K562 (cell line): ENCODE results near the gene OGFR. TPM values are rescaled to one million over a fixed set of nuclear protein-coding genes. Genes with fewer than 3 reads are reported as not detected.
A peak's percentile ranks its signal among the peaks of the same experiment; 100 is the strongest.

Source experiments
- ASH1L ChIP-seq: fragments of 450-650 bp; IDR thresholded peaks from 2 replicates; pipeline ENCODE4 v1.6.1; 2018; ENCODE audit warnings: borderline replicate concordance, mild to moderate bottlenecking, low read depth; ENCODE audit not compliant: partially characterized antibody
- ETV5 ChIP-seq: sonication (generic); formaldehyde crosslinking; IDR thresholded peaks from 2 replicates; pipeline ENCODE4 v1.4.0; 2020; ENCODE audit warnings: low read depth, mild to moderate bottlenecking, missing genetic modification reagents
- L3MBTL2 ChIP-seq: fragments of 450-650 bp; IDR thresholded peaks from 2 replicates; pipeline ENCODE4 v1.6.1; 2016; ENCODE audit warnings: mild to moderate bottlenecking, moderate library complexity
- OTX1 ChIP-seq: fragments of 450-650 bp; formaldehyde crosslinking; IDR thresholded peaks from 2 replicates; pipeline ENCODE4 v1.4.0; 2022; ENCODE audit warnings: mild to moderate bottlenecking
- POLR2B ChIP-seq: fragments of 450-650 bp; IDR thresholded peaks from 2 replicates; pipeline ENCODE4 v1.6.1; 2018; ENCODE audit warnings: low read depth; ENCODE audit not compliant: partially characterized antibody
- SIN3B ChIP-seq: fragments of 450-650 bp; IDR thresholded peaks from 2 replicates; pipeline ENCODE4 v1.6.1; 2017; ENCODE audit warnings: low read depth, mild to moderate bottlenecking, moderate library complexity
- SRF ChIP-seq, 2 experiments: fragments of 250-450, 450-650 bp in 1 of 2; sonication (Bioruptor Pico) in 1 of 2; sonication (generic) in 1 of 2; formaldehyde crosslinking; IDR thresholded peaks; 2 replicates each; pipeline versions ENCODE4 v1.5.0 to v1.5.1; 2020 to 2022; ENCODE audit warnings: mild to moderate bottlenecking in 1 of 2, missing genetic modification reagents in 1 of 2
- TAF1 ChIP-seq: IDR thresholded peaks from 2 replicates; pipeline ENCODE4 v1.6.1; 2011; ENCODE audit warnings: mild to moderate bottlenecking, low read length, moderate library complexity; ENCODE audit not compliant: insufficient read depth, control insufficient read depth, severe bottlenecking; ENCODE audit errors: extremely low read depth
- ZNF133 ChIP-seq: fragments of 250-450 bp; sonication (Bioruptor Pico); IDR thresholded peaks from 2 replicates; pipeline ENCODE4 v1.4.0; 2020; ENCODE audit warnings: mild to moderate bottlenecking
- polyA plus RNA-seq, 8 experiments: library from polyadenylated mRNA; depleted of rRNA in 4 of 8; stranded (reverse) in 5 of 8; unstranded in 3 of 8; fragments of >200 nt; fragmentation: Nextera tagmentation in 2 of 8; fragmentation: Illumina TruSeq in 1 of 8; extraction: Ambion mirVana in 2 of 8; extraction: Trizol in 1 of 8; gene quantifications; 2 replicates each; pipeline versions ENCODE4 v1.2.1 to v1.2.3, GENCODE V29; 2011 to 2014; ENCODE audit warnings: inconsistent platforms in 1 of 8, missing spikeins in 1 of 8
- total RNA-seq, 7 experiments: library from RNA; depleted of rRNA in 6 of 7; stranded (reverse); fragments of >200 nt in 6 of 7; fragmentation: Illumina TruSeq in 2 of 7; extraction: Trizol in 2 of 7; gene quantifications; 2 replicates each; pipeline versions ENCODE4 v1.2.1 to v1.2.3, GENCODE V29; 2011 to 2021; ENCODE audit warnings: low replicate concordance in 1 of 7
- TF ChIP-seq, protein P1 (sequence below): fragments of 450-650 bp; IDR thresholded peaks from 2 replicates; pipeline ENCODE4 v1.7.1; 2018; ENCODE audit warnings: mild to moderate bottlenecking, low read depth; ENCODE audit not compliant: partially characterized antibody
- TF ChIP-seq, protein P2 (sequence below): fragments of 450-650 bp; IDR thresholded peaks from 2 replicates; pipeline ENCODE4 v1.6.1; 2016
- TF ChIP-seq, protein P3 (sequence below), 2 experiments: fragments of 250-450 bp in 1 of 2; fragments of 450-650 bp in 1 of 2; sonication (Bioruptor Pico) in 1 of 2; IDR thresholded peaks; 2 replicates each; pipeline versions ENCODE4 v1.6.1 to v1.8.0; 2016 to 2021; ENCODE audit warnings: mild to moderate bottlenecking in 2 of 2, moderate library complexity in 2 of 2, missing compliant biosample characterization in 1 of 2, missing genetic modification characterization in 1 of 2
- TF ChIP-seq, protein P4 (sequence below), 2 experiments: fragments of 450-650 bp; IDR thresholded peaks; 2 replicates each; pipeline ENCODE4 v1.6.1; 2018; ENCODE audit warnings: mild to moderate bottlenecking in 2 of 2, low read depth in 1 of 2; ENCODE audit not compliant: partially characterized antibody in 2 of 2
- TF ChIP-seq, protein P5 (sequence below): sonication (generic); formaldehyde crosslinking; IDR thresholded peaks from 2 replicates; pipeline ENCODE4 v1.8.0; 2022; ENCODE audit warnings: mild to moderate bottlenecking, missing genetic modification reagents, borderline replicate concordance

The OGFR gene
- total and polyA plus RNA-seq, 9 of the 15 experiments (the other 6 are each of a cell fraction or from before 2014, with no cell fraction given): 0.39 to 56.3 (median 17.5) TPM

GRCh38 chr20:62776692-62777527 is 27.7 kb upstream of the OGFR start (continued):
- TF ChIP-seq, protein P1, sequence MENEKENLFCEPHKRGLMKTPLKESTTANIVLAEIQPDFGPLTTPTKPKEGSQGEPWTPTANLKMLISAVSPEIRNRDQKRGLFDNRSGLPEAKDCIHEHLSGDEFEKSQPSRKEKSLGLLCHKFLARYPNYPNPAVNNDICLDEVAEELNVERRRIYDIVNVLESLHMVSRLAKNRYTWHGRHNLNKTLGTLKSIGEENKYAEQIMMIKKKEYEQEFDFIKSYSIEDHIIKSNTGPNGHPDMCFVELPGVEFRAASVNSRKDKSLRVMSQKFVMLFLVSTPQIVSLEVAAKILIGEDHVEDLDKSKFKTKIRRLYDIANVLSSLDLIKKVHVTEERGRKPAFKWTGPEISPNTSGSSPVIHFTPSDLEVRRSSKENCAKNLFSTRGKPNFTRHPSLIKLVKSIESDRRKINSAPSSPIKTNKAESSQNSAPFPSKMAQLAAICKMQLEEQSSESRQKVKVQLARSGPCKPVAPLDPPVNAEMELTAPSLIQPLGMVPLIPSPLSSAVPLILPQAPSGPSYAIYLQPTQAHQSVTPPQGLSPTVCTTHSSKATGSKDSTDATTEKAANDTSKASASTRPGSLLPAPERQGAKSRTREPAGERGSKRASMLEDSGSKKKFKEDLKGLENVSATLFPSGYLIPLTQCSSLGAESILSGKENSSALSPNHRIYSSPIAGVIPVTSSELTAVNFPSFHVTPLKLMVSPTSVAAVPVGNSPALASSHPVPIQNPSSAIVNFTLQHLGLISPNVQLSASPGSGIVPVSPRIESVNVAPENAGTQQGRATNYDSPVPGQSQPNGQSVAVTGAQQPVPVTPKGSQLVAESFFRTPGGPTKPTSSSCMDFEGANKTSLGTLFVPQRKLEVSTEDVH: peak; percentile 77
- TF ChIP-seq TAF1 (peak; percentile 74), ASH1L (peak; percentile 65), ZNF133 (no peak), L3MBTL2 (peak; percentile 30; the same call in 1 of the 2 replicates), SIN3B (peak; percentile 3; the same call in 1 of the 2 replicates), SRF (CRISPR knock-in tag; IDR thresholded peaks at IDR 0.05) (0 out of 4 replicates have a peak, but pooled peaks of 1 of the 2 experiments have one; percentile 24), ETV5 (CRISPR knock-in tag) (peak; percentile 79; the same call in 1 of the 2 replicates), POLR2B (peak; percentile 92), OTX1 (CRISPR knock-in tag) (peak; percentile 97)
- TF ChIP-seq, protein P2, sequence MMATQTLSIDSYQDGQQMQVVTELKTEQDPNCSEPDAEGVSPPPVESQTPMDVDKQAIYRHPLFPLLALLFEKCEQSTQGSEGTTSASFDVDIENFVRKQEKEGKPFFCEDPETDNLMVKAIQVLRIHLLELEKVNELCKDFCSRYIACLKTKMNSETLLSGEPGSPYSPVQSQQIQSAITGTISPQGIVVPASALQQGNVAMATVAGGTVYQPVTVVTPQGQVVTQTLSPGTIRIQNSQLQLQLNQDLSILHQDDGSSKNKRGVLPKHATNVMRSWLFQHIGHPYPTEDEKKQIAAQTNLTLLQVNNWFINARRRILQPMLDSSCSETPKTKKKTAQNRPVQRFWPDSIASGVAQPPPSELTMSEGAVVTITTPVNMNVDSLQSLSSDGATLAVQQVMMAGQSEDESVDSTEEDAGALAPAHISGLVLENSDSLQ: peak; percentile 20; the same call in 1 of the 2 replicates
- TF ChIP-seq, protein P3, sequence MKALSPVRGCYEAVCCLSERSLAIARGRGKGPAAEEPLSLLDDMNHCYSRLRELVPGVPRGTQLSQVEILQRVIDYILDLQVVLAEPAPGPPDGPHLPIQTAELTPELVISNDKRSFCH (CRISPR knock-in tag; IDR thresholded peaks at IDR 0.05): no peak
- TF ChIP-seq, protein P3 (tag; IDR thresholded peaks at IDR 0.05): peak; percentile 62; the same call in 1 of the 2 replicates
- TF ChIP-seq, protein P4, sequence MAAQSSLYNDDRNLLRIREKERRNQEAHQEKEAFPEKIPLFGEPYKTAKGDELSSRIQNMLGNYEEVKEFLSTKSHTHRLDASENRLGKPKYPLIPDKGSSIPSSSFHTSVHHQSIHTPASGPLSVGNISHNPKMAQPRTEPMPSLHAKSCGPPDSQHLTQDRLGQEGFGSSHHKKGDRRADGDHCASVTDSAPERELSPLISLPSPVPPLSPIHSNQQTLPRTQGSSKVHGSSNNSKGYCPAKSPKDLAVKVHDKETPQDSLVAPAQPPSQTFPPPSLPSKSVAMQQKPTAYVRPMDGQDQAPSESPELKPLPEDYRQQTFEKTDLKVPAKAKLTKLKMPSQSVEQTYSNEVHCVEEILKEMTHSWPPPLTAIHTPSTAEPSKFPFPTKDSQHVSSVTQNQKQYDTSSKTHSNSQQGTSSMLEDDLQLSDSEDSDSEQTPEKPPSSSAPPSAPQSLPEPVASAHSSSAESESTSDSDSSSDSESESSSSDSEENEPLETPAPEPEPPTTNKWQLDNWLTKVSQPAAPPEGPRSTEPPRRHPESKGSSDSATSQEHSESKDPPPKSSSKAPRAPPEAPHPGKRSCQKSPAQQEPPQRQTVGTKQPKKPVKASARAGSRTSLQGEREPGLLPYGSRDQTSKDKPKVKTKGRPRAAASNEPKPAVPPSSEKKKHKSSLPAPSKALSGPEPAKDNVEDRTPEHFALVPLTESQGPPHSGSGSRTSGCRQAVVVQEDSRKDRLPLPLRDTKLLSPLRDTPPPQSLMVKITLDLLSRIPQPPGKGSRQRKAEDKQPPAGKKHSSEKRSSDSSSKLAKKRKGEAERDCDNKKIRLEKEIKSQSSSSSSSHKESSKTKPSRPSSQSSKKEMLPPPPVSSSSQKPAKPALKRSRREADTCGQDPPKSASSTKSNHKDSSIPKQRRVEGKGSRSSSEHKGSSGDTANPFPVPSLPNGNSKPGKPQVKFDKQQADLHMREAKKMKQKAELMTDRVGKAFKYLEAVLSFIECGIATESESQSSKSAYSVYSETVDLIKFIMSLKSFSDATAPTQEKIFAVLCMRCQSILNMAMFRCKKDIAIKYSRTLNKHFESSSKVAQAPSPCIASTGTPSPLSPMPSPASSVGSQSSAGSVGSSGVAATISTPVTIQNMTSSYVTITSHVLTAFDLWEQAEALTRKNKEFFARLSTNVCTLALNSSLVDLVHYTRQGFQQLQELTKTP (IDR thresholded peaks at IDR 0.05; ENCODE audit: low read depth in 1 of 2, partially characterized antibody in 2 of 2): peak in 1 of 2 experiments; percentile 53
- TF ChIP-seq, protein P5, sequence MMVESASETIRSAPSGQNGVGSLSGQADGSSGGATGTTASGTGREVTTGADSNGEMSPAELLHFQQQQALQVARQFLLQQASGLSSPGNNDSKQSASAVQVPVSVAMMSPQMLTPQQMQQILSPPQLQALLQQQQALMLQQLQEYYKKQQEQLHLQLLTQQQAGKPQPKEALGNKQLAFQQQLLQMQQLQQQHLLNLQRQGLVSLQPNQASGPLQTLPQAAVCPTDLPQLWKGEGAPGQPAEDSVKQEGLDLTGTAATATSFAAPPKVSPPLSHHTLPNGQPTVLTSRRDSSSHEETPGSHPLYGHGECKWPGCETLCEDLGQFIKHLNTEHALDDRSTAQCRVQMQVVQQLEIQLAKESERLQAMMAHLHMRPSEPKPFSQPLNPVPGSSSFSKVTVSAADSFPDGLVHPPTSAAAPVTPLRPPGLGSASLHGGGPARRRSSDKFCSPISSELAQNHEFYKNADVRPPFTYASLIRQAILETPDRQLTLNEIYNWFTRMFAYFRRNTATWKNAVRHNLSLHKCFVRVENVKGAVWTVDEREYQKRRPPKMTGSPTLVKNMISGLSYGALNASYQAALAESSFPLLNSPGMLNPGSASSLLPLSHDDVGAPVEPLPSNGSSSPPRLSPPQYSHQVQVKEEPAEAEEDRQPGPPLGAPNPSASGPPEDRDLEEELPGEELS (CRISPR knock-in tag): no peak
